Neural cell (in vitro differentiated cells): ENCODE measurements around the gene ACVR1C. TPM values are rescaled to one million over a fixed set of nuclear protein-coding genes. Genes with fewer than 3 reads are reported as not detected.

ENCODE experiments used
- H2AFZ ChIP-seq: fragments of 200-600, 300-800 bp; sonication (generic), shearing (Covaris generic); 2 replicates; pipeline ENCODE4 v1.6.0; 2014; ENCODE audit warnings: low read depth, mild to moderate bottlenecking, antibody characterized with exemption, low read length, moderate library complexity
- H3F3A ChIP-seq: fragments of 200-600 bp; shearing (Covaris generic); 2 replicates; pipeline ENCODE4 v1.6.1; 2016; ENCODE audit warnings: mild to moderate bottlenecking, moderate library complexity, mixed read lengths, antibody characterized with exemption, low read length; ENCODE audit not compliant: insufficient read depth, poor library complexity, severe bottlenecking
- H3K27ac ChIP-seq: fragments of 200-600, 300-800 bp; sonication (generic), shearing (Covaris generic); 2 replicates; pipeline ENCODE4 v1.5.1; 2014; ENCODE audit warnings: mild to moderate bottlenecking, low read length, moderate library complexity
- H3K27me3 ChIP-seq: fragments of 300-800, 200-600 bp; sonication (generic), shearing (Covaris generic); 2 replicates; pipeline ENCODE4 v1.6.0; 2014; ENCODE audit warnings: mild to moderate bottlenecking, low read depth, low read length, moderate library complexity; ENCODE audit not compliant: insufficient read depth
- H3K36me3 ChIP-seq: fragments of 300-800, 200-600 bp; sonication (generic), shearing (Covaris generic); 2 replicates; pipeline ENCODE4 v1.5.1; 2014; ENCODE audit warnings: mild to moderate bottlenecking, antibody characterized with exemption, low read length, moderate library complexity; ENCODE audit not compliant: insufficient read depth
- H3K4me2 ChIP-seq: fragments of 300-800, 200-600 bp; sonication (generic), shearing (Covaris generic); 2 replicates; pipeline ENCODE4 v1.6.0; 2014; ENCODE audit warnings: mild to moderate bottlenecking, low read length
- H3K4me3 ChIP-seq: fragments of 300-800, 200-600 bp; sonication (generic), shearing (Covaris generic); 2 replicates; pipeline ENCODE4 v1.5.1; 2014; ENCODE audit warnings: mild to moderate bottlenecking, low read length, moderate library complexity
- H3K79me2 ChIP-seq: fragments of 200-600 bp; shearing (Covaris generic); replicated peaks from 2 replicates; pipeline ENCODE4 v1.6.0; 2014; ENCODE audit warnings: mild to moderate bottlenecking, low read length, moderate library complexity; ENCODE audit not compliant: insufficient read depth
- H3K9ac ChIP-seq: fragments of 300-800, 200-600 bp; sonication (generic), shearing (Covaris generic); 2 replicates; pipeline ENCODE4 v1.6.1; 2016; ENCODE audit warnings: mild to moderate bottlenecking, low read length, mixed read lengths
- H3K9me2 ChIP-seq: fragments of 200-600 bp; shearing (Covaris generic); 2 replicates; pipeline ENCODE4 v1.6.1; 2016; ENCODE audit warnings: mild to moderate bottlenecking, low read length, mixed read lengths; ENCODE audit not compliant: insufficient read depth
- H3K9me3 ChIP-seq: fragments of 200-600, 300-800 bp; sonication (generic), shearing (Covaris generic); 2 replicates; pipeline ENCODE4 v1.6.1; 2016; ENCODE audit warnings: mild to moderate bottlenecking, mixed run types, low read length, moderate library complexity, mixed read lengths
- H4K20me1 ChIP-seq: fragments of 200-600 bp; shearing (Covaris generic); 2 replicates; pipeline ENCODE4 v1.6.1; 2016; ENCODE audit warnings: mild to moderate bottlenecking, mixed run types; ENCODE audit not compliant: insufficient read depth
- CTCF ChIP-seq: fragments of 450-650 bp; IDR thresholded peaks from 2 replicates; pipeline ENCODE4 v1.5.1; 2014; ENCODE audit warnings: antibody characterized with exemption, mild to moderate bottlenecking, moderate library complexity; ENCODE audit not compliant: poor library complexity, severe bottlenecking
- EP300 ChIP-seq: fragments of 450-650 bp; conservative IDR thresholded peaks from 2 replicates; pipeline ENCODE4 v1.6.1; 2014; ENCODE audit warnings: antibody characterized with exemption, mild to moderate bottlenecking, moderate library complexity; ENCODE audit not compliant: poor library complexity, severe bottlenecking
- EZH2 ChIP-seq: fragments of 200-600, 300-800 bp; shearing (Covaris generic), sonication (generic); IDR thresholded peaks from 2 replicates; pipeline ENCODE4 v1.6.1; 2014; ENCODE audit warnings: antibody characterized with exemption, low read length, borderline replicate concordance, mild to moderate bottlenecking; ENCODE audit not compliant: insufficient read depth, poor library complexity, severe bottlenecking
- MXI1 ChIP-seq: fragments of 450-650 bp; conservative IDR thresholded peaks from 2 replicates; pipeline ENCODE4 v1.6.1; 2014; ENCODE audit warnings: antibody characterized with exemption, mild to moderate bottlenecking; ENCODE audit not compliant: poor library complexity, severe bottlenecking
- POLR2AphosphoS5 ChIP-seq: IDR thresholded peaks from 2 replicates; pipeline ENCODE4 v1.6.1; 2012
- RAD21 ChIP-seq: fragments of 450-650 bp; conservative IDR thresholded peaks from 2 replicates; pipeline ENCODE4 v1.6.1; 2014; ENCODE audit warnings: antibody characterized with exemption, mild to moderate bottlenecking, moderate library complexity
- REST ChIP-seq: IDR thresholded peaks from 2 replicates; pipeline ENCODE4 v1.6.1; 2012; ENCODE audit warnings: borderline replicate concordance
- SMC3 ChIP-seq: fragments of 450-650 bp; conservative IDR thresholded peaks from 2 replicates; pipeline ENCODE4 v1.6.1; 2014; ENCODE audit warnings: antibody characterized with exemption, mild to moderate bottlenecking, moderate library complexity; ENCODE audit not compliant: poor library complexity
- TAF1 ChIP-seq: IDR thresholded peaks from 2 replicates; pipeline ENCODE4 v1.6.1; 2012; ENCODE audit warnings: low read depth
- polyA plus RNA-seq: library from polyadenylated mRNA; depleted of rRNA; stranded (reverse); fragments of >200 nt; gene quantifications from 2 replicates; pipeline ENCODE4 v1.2.3, GENCODE V29; 2014

Gene ACVR1C
- polyA plus RNA-seq, 1 donor from 2014 or later = 0.26 TPM

- Histone ChIP-seq H3K9ac (no peak overlapping the region), H3K4me2 (no peak overlapping the region), H3K27me3 (peaks cover 12% of the 10 kb centered on the region), H3F3A (no peaks in the 10 kb centered on the region), H4K20me1 (no peaks in the 10 kb centered on the region), H3K9me3 (no peaks in the 10 kb centered on the region), H3K79me2 (no peaks in the 10 kb centered on the region), H3K9me2 (no peaks in the 10 kb centered on the region), H2AFZ (no peak overlapping the region), H3K27ac (no peak overlapping the region), H3K36me3 (no peaks in the 10 kb centered on the region), H3K4me3 (no peak overlapping the region)
- TF ChIP-seq TAF1 = no peak
- TF ChIP-seq EP300 = no peak
- TF ChIP-seq MXI1 = no peak
- no peak for TF ChIP-seq SMC3
- TF ChIP-seq POLR2AphosphoS5 = no peak
- TF ChIP-seq CTCF = no peak
- TF ChIP-seq RAD21 = no peak
- TF ChIP-seq EZH2 = no peak
- TF ChIP-seq REST = no peak
These were observed 7.7 kb downstream of the ACVR1C start for GRCh38 chr2:157620956-157621355.

GRCh38 chr2:157611726-157612125, 16.9 kb downstream of the ACVR1C start:
- no peaks in the 10 kb centered on the region for H4K20me1 ChIP-seq
- H3K79me2 ChIP-seq = no peaks in the 10 kb centered on the region
- no peak overlapping the region for H3K27ac ChIP-seq
- no peaks in the 10 kb centered on the region for H3K36me3 ChIP-seq
- H3K9ac ChIP-seq = no peak overlapping the region
- no peak overlapping the region for H3K4me3 ChIP-seq
- TF ChIP-seq POLR2AphosphoS5 (no peak), REST (no peak), EP300 (no peak), RAD21 (no peak), MXI1 (no peak)
- no peaks in the 10 kb centered on the region for H3K27me3 ChIP-seq
- H3K9me3 ChIP-seq = no peaks in the 10 kb centered on the region
- no peaks in the 10 kb centered on the region for H3F3A ChIP-seq
- H3K4me2 ChIP-seq = no peak overlapping the region
- H3K9me2 ChIP-seq = no peaks in the 10 kb centered on the region
- no peak overlapping the region for H2AFZ ChIP-seq
